ENCODE data around the gene IFNGR2.

IFNGR2 gene

GRCh38 chr21:33433001-33433400 lies 29.8 kb downstream of the IFNGR2 start:
- ATAC-seq = no peak
- TF ChIP-seq ARNTL (CRISPR knock-in tag; IDR thresholded peaks at IDR 0.05; ENCODE audit: borderline replicate concordance, low read depth) = no peak
- TF ChIP-seq PPARA (CRISPR knock-in tag; IDR thresholded peaks at IDR 0.05; ENCODE audit: borderline replicate concordance) = no peak
- TF ChIP-seq ESRRG (CRISPR knock-in tag; IDR thresholded peaks at IDR 0.05) = no peak
- TF ChIP-seq TSHZ2 (CRISPR knock-in tag; IDR thresholded peaks at IDR 0.05) = no peak
- TF ChIP-seq TOX (CRISPR knock-in tag; IDR thresholded peaks at IDR 0.05; ENCODE audit: borderline replicate concordance) = no peak
- TF ChIP-seq ZFP30 (CRISPR knock-in tag; IDR thresholded peaks at IDR 0.05) = no peak
- TF ChIP-seq GLIS3 (CRISPR knock-in tag; IDR thresholded peaks at IDR 0.05) = no peak

GRCh38 chr21:33433425-33434114 lies 30.4 kb downstream of the IFNGR2 start:
- ATAC-seq = no peak
- TF ChIP-seq ARNTL (CRISPR knock-in tag; IDR thresholded peaks at IDR 0.05; ENCODE audit: borderline replicate concordance, low read depth) = no peak
- no peak for TF ChIP-seq TSHZ2 (CRISPR knock-in tag; IDR thresholded peaks at IDR 0.05)
- TF ChIP-seq GLIS3 (CRISPR knock-in tag; IDR thresholded peaks at IDR 0.05) = no peak
- no peak for TF ChIP-seq OSR1 (CRISPR knock-in tag; IDR thresholded peaks at IDR 0.05)
- no peak for TF ChIP-seq TCF4 (CRISPR knock-in tag; IDR thresholded peaks at IDR 0.05; ENCODE audit: borderline replicate concordance)
- TF ChIP-seq ZFP30 (CRISPR knock-in tag; IDR thresholded peaks at IDR 0.05) = no peak
- no peak for TF ChIP-seq ISL1 (CRISPR knock-in tag; IDR thresholded peaks at IDR 0.05)
- no peak for TF ChIP-seq ZNF8 (CRISPR knock-in tag; IDR thresholded peaks at IDR 0.05)
- TF ChIP-seq CREB5 (CRISPR knock-in tag; IDR thresholded peaks at IDR 0.05; ENCODE audit: low read depth) = no peak
- TF ChIP-seq SNAI2 (CRISPR knock-in tag; IDR thresholded peaks at IDR 0.05) = no peak
- TF ChIP-seq PPARA (CRISPR knock-in tag; IDR thresholded peaks at IDR 0.05; ENCODE audit: borderline replicate concordance) = no peak
- no peak for TF ChIP-seq RARB (CRISPR knock-in tag; IDR thresholded peaks at IDR 0.05)
- TF ChIP-seq ZNF70 (CRISPR knock-in tag; IDR thresholded peaks at IDR 0.05) = no peak
- no peak for TF ChIP-seq ZFP3 (CRISPR knock-in tag; IDR thresholded peaks at IDR 0.05)
- TF ChIP-seq BACH2 (CRISPR knock-in tag; IDR thresholded peaks at IDR 0.05; ENCODE audit: borderline replicate concordance) = no peak
- no peak for TF ChIP-seq TOX (CRISPR knock-in tag; IDR thresholded peaks at IDR 0.05; ENCODE audit: borderline replicate concordance)

- no peak for TF ChIP-seq TCF4 (CRISPR knock-in tag; IDR thresholded peaks at IDR 0.05; ENCODE audit: borderline replicate concordance)
- TF ChIP-seq CREB5 (CRISPR knock-in tag; IDR thresholded peaks at IDR 0.05; ENCODE audit: low read depth) = no peak
- TF ChIP-seq PPARA (CRISPR knock-in tag; IDR thresholded peaks at IDR 0.05; ENCODE audit: borderline replicate concordance) = no peak
- TF ChIP-seq ZFP3 (CRISPR knock-in tag; IDR thresholded peaks at IDR 0.05) = no peak
- no peak for TF ChIP-seq ZNF8 (CRISPR knock-in tag; IDR thresholded peaks at IDR 0.05)
- TF ChIP-seq BACH2 (CRISPR knock-in tag; IDR thresholded peaks at IDR 0.05; ENCODE audit: borderline replicate concordance) = no peak
- TF ChIP-seq ESRRG (CRISPR knock-in tag; IDR thresholded peaks at IDR 0.05) = no peak
- no peak for TF ChIP-seq POU6F1 (CRISPR knock-in tag; IDR thresholded peaks at IDR 0.05; ENCODE audit: borderline replicate concordance, low read depth)
- no peak for TF ChIP-seq TSHZ2 (CRISPR knock-in tag; IDR thresholded peaks at IDR 0.05)
- TF ChIP-seq TOX (CRISPR knock-in tag; IDR thresholded peaks at IDR 0.05; ENCODE audit: borderline replicate concordance) = no peak
- no peak for TF ChIP-seq ISL1 (CRISPR knock-in tag; IDR thresholded peaks at IDR 0.05)
- no peak for TF ChIP-seq ZFP30 (CRISPR knock-in tag; IDR thresholded peaks at IDR 0.05)
- ATAC-seq = peak; percentile 94
Observed at GRCh38 chr21:33434770-33435360, 31.7 kb downstream of the IFNGR2 start.
